NCI-H345 (cell line): ENCODE measurements around the gene IFNA14.
"Not testable (repeated sequence)": the region's sequence is repeated elsewhere in the genome, so short reads cannot be mapped to it uniquely, and the experiment has no call there.

Experiments
- DNase-seq: peaks from one replicate; lab custom pipeline; 2025; lab: John Stamatoyannopoulos, UW

IFNA14 gene

GRCh38 chr9:21239911-21240310 lies at the start of gene IFNA14:
Gene IFNA14 (minus strand): TSS chr9:21240005. CDS start chr9:21239935, 70 bp downstream.
- no peak for DNase-seq

- no peak for DNase-seq
Measured at GRCh38 chr9:21287280-21287679, 47.5 kb upstream of the IFNA14 start.

GRCh38 chr9:21286659-21287058 lies 46.9 kb upstream of the IFNA14 start:
- no peak for DNase-seq

- no peak for DNase-seq
Measured at GRCh38 chr9:21286099-21286498, 46.3 kb upstream of the IFNA14 start.

- DNase-seq: no peak
Measured at GRCh38 chr9:21281275-21281674, 41.5 kb upstream of the IFNA14 start.

- no peak for DNase-seq
Measured at GRCh38 chr9:21268347-21268657, 28.5 kb upstream of the IFNA14 start.

GRCh38 chr9:21267485-21268346 lies 27.9 kb upstream of the IFNA14 start:
- DNase-seq: no peak

- no peak for DNase-seq
Measured at GRCh38 chr9:21266733-21267484, 27.1 kb upstream of the IFNA14 start.

- no peak for DNase-seq
Measured at GRCh38 chr9:21265421-21266189, 25.8 kb upstream of the IFNA14 start.

- DNase-seq: no peak
Measured at GRCh38 chr9:21255538-21256212, 15.9 kb upstream of the IFNA14 start.

- DNase-seq: peak; percentile 10
Measured at GRCh38 chr9:21252721-21253547, 13.1 kb upstream of the IFNA14 start.

GRCh38 chr9:21251638-21252037 lies 11.8 kb upstream of the IFNA14 start:
- no peak for DNase-seq

- DNase-seq: no peak
Measured at GRCh38 chr9:21251190-21251589, 11.4 kb upstream of the IFNA14 start.

- DNase-seq: no peak
Measured at GRCh38 chr9:21244836-21245235, 5.0 kb upstream of the IFNA14 start.

- DNase-seq: not testable (repeated sequence)
Measured at GRCh38 chr9:21236360-21236714, 3.5 kb downstream of the IFNA14 start.

GRCh38 chr9:21235468-21236359 lies 4.1 kb downstream of the IFNA14 start:
- peak; percentile 5 for DNase-seq

GRCh38 chr9:21234153-21234687 lies 5.6 kb downstream of the IFNA14 start:
- no peak for DNase-seq

- no peak for DNase-seq
Measured at GRCh38 chr9:21233258-21233657, 6.5 kb downstream of the IFNA14 start.

- no peak for DNase-seq
Measured at GRCh38 chr9:21228122-21228521, 11.7 kb downstream of the IFNA14 start, which contains the start of gene IFNA17. Gene IFNA17 (minus strand): TSS chr9:21228222. CDS start chr9:21228173, 49 bp downstream.

GRCh38 chr9:21217211-21217610 lies 22.6 kb downstream of the IFNA14 start, which contains the start of gene IFNA16:
Gene IFNA16 (minus strand): TSS chr9:21217311. CDS start chr9:21217305, 6 bp downstream.
- DNase-seq: not testable (repeated sequence)
